ENCODE measurements around the gene RAF1.
"Not testable (repeated sequence)": the region's sequence is repeated elsewhere in the genome, so short reads cannot be mapped to it uniquely, and the experiment has no call there.

RAF1 gene

DNA sequence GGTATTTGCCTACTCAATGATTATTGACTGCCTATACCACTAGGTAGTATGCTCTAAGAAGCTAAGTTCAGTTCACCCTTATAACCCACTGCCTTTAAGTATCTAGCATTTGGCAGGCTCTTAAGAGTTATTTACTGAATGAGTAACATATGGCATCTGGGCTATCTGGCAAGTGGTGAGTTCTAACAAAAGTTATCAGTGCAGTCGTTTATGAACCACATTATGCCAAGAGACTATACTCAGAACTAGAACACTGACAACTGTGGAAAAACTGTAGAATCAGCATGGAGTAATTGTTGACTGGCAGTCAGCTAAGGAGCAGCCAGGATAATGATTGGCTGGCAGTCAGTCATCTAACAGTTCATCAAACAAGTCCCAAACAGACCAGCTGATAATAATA lies 25.8 kb downstream of the RAF1 start:
- no peak overlapping the region for H3K4me3 ChIP-seq (ENCODE audit: low read depth, low read length)
- peak; percentile 94 for DNase-seq (ENCODE audit: low read depth)
- TF ChIP-seq, protein P1, sequence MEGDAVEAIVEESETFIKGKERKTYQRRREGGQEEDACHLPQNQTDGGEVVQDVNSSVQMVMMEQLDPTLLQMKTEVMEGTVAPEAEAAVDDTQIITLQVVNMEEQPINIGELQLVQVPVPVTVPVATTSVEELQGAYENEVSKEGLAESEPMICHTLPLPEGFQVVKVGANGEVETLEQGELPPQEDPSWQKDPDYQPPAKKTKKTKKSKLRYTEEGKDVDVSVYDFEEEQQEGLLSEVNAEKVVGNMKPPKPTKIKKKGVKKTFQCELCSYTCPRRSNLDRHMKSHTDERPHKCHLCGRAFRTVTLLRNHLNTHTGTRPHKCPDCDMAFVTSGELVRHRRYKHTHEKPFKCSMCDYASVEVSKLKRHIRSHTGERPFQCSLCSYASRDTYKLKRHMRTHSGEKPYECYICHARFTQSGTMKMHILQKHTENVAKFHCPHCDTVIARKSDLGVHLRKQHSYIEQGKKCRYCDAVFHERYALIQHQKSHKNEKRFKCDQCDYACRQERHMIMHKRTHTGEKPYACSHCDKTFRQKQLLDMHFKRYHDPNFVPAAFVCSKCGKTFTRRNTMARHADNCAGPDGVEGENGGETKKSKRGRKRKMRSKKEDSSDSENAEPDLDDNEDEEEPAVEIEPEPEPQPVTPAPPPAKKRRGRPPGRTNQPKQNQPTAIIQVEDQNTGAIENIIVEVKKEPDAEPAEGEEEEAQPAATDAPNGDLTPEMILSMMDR (IDR thresholded peaks at IDR 0.05; ENCODE audit: control insufficient read depth, extremely low read depth, insufficient read depth), result no peak

GRCh38 chr3:12633108-12633507 lies 30.8 kb downstream of the RAF1 start:
- TF ChIP-seq, protein P1 (IDR thresholded peaks at IDR 0.05; ENCODE audit: control insufficient read depth, extremely low read depth, insufficient read depth), result no peak
- no peak overlapping the region for H3K4me3 ChIP-seq (ENCODE audit: low read depth, low read length)
- no peak for DNase-seq (ENCODE audit: low read depth)

DNA sequence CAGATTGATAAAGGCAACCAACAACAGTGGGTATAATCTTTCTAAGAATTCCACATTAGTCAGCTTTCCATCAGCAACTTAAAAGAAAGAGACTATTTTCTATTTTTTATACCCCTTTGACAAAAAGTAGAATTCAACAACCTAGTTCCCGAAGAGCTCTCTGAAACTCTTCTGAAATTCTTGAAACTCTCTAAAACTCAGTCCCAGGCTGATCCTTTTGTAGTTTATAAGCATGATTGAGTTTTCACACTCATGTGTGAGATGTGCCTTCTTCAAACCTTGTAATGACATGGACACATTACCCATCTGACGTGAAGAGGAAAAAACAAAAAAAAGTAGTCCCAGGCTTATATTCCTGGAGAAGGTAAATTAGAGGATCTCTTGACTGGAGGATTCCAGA lies 31.4 kb downstream of the RAF1 start:
- TF ChIP-seq, protein P1 (IDR thresholded peaks at IDR 0.05; ENCODE audit: control insufficient read depth, extremely low read depth, insufficient read depth), result no peak
- no peak for DNase-seq (ENCODE audit: low read depth)
- no peak overlapping the region for H3K4me3 ChIP-seq (ENCODE audit: low read depth, low read length)

DNA sequence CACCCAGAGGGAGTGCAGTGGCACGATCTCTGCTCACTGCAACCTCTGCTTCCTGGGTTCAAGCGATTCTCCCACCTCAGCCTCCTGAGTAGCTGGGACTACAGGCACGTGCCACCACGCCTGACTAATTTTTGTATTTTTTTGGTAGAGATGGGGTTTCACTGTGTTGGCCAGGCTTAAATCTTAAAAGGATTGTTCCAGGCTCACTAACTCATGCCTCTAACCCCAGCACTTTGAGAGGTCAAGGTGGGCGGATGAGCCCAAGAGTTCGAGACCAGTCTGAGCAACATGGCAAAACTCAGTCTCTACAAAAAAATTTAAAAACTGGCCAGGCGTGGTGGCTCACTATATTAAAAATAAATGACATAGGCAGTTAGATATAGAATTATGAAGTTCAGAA lies 33.1 kb downstream of the RAF1 start:
- not testable (repeated sequence) for DNase-seq (ENCODE audit: low read depth); H3K4me3 ChIP-seq (ENCODE audit: low read depth, low read length)

DNA sequence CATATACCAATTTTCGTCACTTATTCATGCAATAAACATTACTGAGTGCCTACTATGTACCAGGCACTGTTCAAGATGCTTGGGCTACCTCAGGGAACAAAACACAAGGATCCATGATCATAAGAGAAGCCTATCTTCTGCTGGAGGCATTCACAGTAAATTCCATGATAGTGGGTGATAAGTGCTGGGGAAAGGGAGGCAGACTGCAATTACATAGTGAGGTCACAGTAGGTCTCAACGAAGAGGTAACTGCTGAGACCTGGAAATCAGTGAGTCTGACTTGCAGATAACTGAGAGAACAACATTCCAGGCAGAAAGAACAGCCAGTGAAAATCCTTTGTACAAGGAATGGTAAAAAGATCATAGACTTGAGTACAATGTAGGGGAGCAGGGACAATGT lies 33.6 kb downstream of the RAF1 start:
- DNase-seq (ENCODE audit: low read depth), result no peak
- no peak overlapping the region for H3K4me3 ChIP-seq (ENCODE audit: low read depth, low read length)
- TF ChIP-seq, protein P1 (IDR thresholded peaks at IDR 0.05; ENCODE audit: control insufficient read depth, extremely low read depth, insufficient read depth), result no peak

GRCh38 chr3:12629560-12629959 lies 34.4 kb downstream of the RAF1 start:
- peak; percentile 97 for DNase-seq (ENCODE audit: low read depth)
- TF ChIP-seq, protein P1 (IDR thresholded peaks at IDR 0.05; ENCODE audit: control insufficient read depth, extremely low read depth, insufficient read depth), result no peak
- no peak overlapping the region for H3K4me3 ChIP-seq (ENCODE audit: low read depth, low read length)

- DNase-seq (ENCODE audit: low read depth), result no peak
- no peak overlapping the region for H3K4me3 ChIP-seq (ENCODE audit: low read depth, low read length)
- TF ChIP-seq, protein P1 (IDR thresholded peaks at IDR 0.05; ENCODE audit: control insufficient read depth, extremely low read depth, insufficient read depth), result no peak
Measured at GRCh38 chr3:12628813-12629212, 35.1 kb downstream of the RAF1 start.
